HCT116 (cell line): ENCODE results near the gene DERL3.

Source experiments
- CTCF ChIP-seq, 3 experiments: fragments of 200-600 bp in 1 of 3; sonication (generic) in 1 of 3; IDR thresholded peaks in 2 of 3; conservative IDR thresholded peaks in 1 of 3; 2 replicates each; pipeline ENCODE4 v1.5.1; 2012 to 2017; ENCODE audit warnings: low read depth in 2 of 3, low read length in 2 of 3, antibody characterized with exemption in 1 of 3, borderline replicate concordance in 1 of 3, control low read depth in 1 of 3, mild to moderate bottlenecking in 1 of 3, mixed read lengths in 1 of 3, mixed run types in 1 of 3, moderate library complexity in 1 of 3; ENCODE audit not compliant: insufficient read depth in 1 of 3
- EZH2 ChIP-seq: fragments of 200-600 bp; sonication (generic); IDR thresholded peaks from 2 replicates; pipeline ENCODE4 v1.6.1; 2017; ENCODE audit warnings: antibody characterized with exemption, mixed run types
- EZH2phosphoT487 ChIP-seq: fragments of 200-600 bp; IDR thresholded peaks from 2 replicates; pipeline ENCODE4 v1.6.1; 2018; ENCODE audit warnings: antibody characterized with exemption, borderline replicate concordance
- POLR2A ChIP-seq: IDR thresholded peaks from 2 replicates; pipeline ENCODE4 v1.7.0; 2011; ENCODE audit warnings: borderline replicate concordance; ENCODE audit not compliant: insufficient read depth, insufficient read length; ENCODE audit errors: extremely low read depth
- RAD21 ChIP-seq: IDR thresholded peaks from 2 replicates; pipeline ENCODE4 v1.6.1; 2012; ENCODE audit warnings: low read depth, mild to moderate bottlenecking
- REST ChIP-seq: IDR thresholded peaks from 2 replicates; pipeline ENCODE4 v1.6.1; 2012; ENCODE audit warnings: low read depth
- SRF ChIP-seq: IDR thresholded peaks from 2 replicates; pipeline ENCODE4 v1.6.1; 2012; ENCODE audit warnings: low read depth
- YY1 ChIP-seq: IDR thresholded peaks from 2 replicates; pipeline ENCODE4 v1.6.1; 2011; ENCODE audit warnings: low read length, low read depth, moderate library complexity, mild to moderate bottlenecking; ENCODE audit not compliant: insufficient replicate concordance; ENCODE audit errors: extremely low read depth
- ZNF274 ChIP-seq: fragments of 200-500 bp; sonication (Bioruptor generic); IDR thresholded peaks from 2 replicates; pipeline ENCODE4 v1.6.1; 2014; ENCODE audit warnings: mild to moderate bottlenecking, low read depth, low read length, inconsistent platforms
- TF ChIP-seq, protein P1 (sequence below): IDR thresholded peaks from 2 replicates; pipeline ENCODE4 v1.6.1; 2011; ENCODE audit warnings: mild to moderate bottlenecking, low read length, moderate library complexity; ENCODE audit not compliant: insufficient replicate concordance; ENCODE audit errors: extremely low read depth

DNA sequence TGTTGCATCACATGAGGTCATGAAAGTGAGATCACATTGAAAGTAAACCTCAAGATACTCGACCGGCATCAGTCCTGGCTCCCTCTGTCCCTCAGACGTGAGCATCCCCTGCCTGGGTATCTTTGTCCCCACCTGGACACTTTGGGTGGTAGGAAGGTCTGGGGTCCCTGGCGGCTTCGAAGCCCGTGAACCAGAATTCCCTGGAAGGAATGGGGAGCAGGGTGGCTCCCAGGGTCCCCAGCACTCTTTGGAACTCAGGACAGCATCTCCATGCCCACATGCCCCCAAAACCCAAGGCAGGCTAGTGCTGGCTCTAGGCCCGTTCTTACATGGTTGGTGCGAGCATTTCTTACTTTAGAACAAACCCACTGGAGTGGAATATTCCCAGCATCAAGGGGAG, 7.5 kb downstream of the DERL3 start:
- TF ChIP-seq RAD21 (no peak), ZNF274 (no peak), REST (no peak), POLR2A (no peak), CTCF (IDR thresholded peaks at IDR 0.05 in 2 of 3, conservative IDR thresholded peaks at IDR 0.05 in 1 of 3; ENCODE audit: borderline replicate concordance in 1 of 3, insufficient read depth in 1 of 3, low read depth in 2 of 3, low read length in 2 of 3) (no peak), EZH2 (no peak), EZH2phosphoT487 (no peak), SRF (no peak), YY1 (no peak)
- TF ChIP-seq, protein P1, sequence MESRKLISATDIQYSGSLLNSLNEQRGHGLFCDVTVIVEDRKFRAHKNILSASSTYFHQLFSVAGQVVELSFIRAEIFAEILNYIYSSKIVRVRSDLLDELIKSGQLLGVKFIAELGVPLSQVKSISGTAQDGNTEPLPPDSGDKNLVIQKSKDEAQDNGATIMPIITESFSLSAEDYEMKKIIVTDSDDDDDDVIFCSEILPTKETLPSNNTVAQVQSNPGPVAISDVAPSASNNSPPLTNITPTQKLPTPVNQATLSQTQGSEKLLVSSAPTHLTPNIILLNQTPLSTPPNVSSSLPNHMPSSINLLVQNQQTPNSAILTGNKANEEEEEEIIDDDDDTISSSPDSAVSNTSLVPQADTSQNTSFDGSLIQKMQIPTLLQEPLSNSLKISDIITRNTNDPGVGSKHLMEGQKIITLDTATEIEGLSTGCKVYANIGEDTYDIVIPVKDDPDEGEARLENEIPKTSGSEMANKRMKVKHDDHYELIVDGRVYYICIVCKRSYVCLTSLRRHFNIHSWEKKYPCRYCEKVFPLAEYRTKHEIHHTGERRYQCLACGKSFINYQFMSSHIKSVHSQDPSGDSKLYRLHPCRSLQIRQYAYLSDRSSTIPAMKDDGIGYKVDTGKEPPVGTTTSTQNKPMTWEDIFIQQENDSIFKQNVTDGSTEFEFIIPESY: no peak
